Kidney (tissue), 14 donors: ENCODE data around the gene SLC35F6. TPM values are rescaled to one million over a fixed set of nuclear protein-coding genes. Genes with fewer than 3 reads are reported as not detected.

Experiments
- DNase-seq, 5 donors: peaks; one replicate each; pipeline ENCODE4 v3.0.0-alpha.2; 2013 to 2020
- FAIRE-seq: peaks from 2 replicates; lab custom pipeline; 2012; peaks lifted over from hg19 to GRCh38; lab: Jason Lieb, UNC
- H3K27ac ChIP-seq, 2 donors: one replicate each; pipeline ENCODE4 v1.7.0; 2013; ENCODE audit warnings: low read depth in 2 of 2, low read length in 2 of 2, inconsistent platforms in 1 of 2
- H3K27me3 ChIP-seq: one replicate; pipeline ENCODE4 v1.7.1; 2013; ENCODE audit warnings: low read length, inconsistent platforms; ENCODE audit not compliant: control insufficient read depth, insufficient read depth
- H3K36me3 ChIP-seq, 3 donors: one replicate each; pipeline versions ENCODE4 v1.7.0 to v1.7.1; 2013; ENCODE audit warnings: low read length in 3 of 3, control low read depth in 1 of 3, inconsistent platforms in 1 of 3; ENCODE audit not compliant: insufficient read depth in 3 of 3, control insufficient read depth in 2 of 3
- H3K4me1 ChIP-seq, 3 donors: one replicate each; pipeline versions ENCODE4 v1.7.0 to v1.7.1; 2013; ENCODE audit warnings: low read length in 3 of 3, inconsistent platforms in 1 of 3, low read depth in 1 of 3; ENCODE audit not compliant: control insufficient read depth in 2 of 3, insufficient read depth in 2 of 3
- H3K4me3 ChIP-seq, 3 donors: one replicate each; pipeline versions ENCODE4 v1.7.0 to v1.8.1; 2013; ENCODE audit warnings: low read length in 3 of 3, control low read depth in 1 of 3, inconsistent platforms in 1 of 3
- H3K9ac ChIP-seq, 3 donors: one replicate each; pipeline versions ENCODE4 v1.7.0 to v1.7.1; 2013; ENCODE audit warnings: low read length in 3 of 3, control low read depth in 1 of 3, inconsistent platforms in 1 of 3
- H3K9me3 ChIP-seq, 3 donors: one replicate each; pipeline versions ENCODE4 v1.7.0 to v1.7.1; 2013; ENCODE audit warnings: low read length in 3 of 3, control low read depth in 1 of 3, inconsistent platforms in 1 of 3; ENCODE audit not compliant: control insufficient read depth in 2 of 3, insufficient read depth in 1 of 3
- intact Hi-C: fragments of 100-400 bp; cut with DNase I; formaldehyde crosslinking; loops from one replicate; pipeline ENCODE4 v1.11.1; 2022
- polyA plus RNA-seq: library from polyadenylated mRNA; stranded (reverse); fragments of 350-450 nt; fragmentation: Illumina TruSeq; extraction: RNeasy Lipid Tissue Mini Kit (QIAGEN cat#74804); gene quantifications from one replicate; pipeline ENCODE4 v1.2.3, GENCODE V29; 2014; ENCODE audit warnings: low read depth, low replicate concordance; ENCODE audit not compliant: insufficient read depth
- total RNA-seq: library from RNA; stranded (reverse); fragmentation: NEBNext Ultra II Directional; extraction: Animal tissue kit (Norgen Biotek cat#: 25700); gene quantifications from one replicate; pipeline ENCODE4 v1.2.1, GENCODE V29; 2021
- TF ChIP-seq, protein P1 (sequence below): IDR thresholded peaks from 3 replicates; pipeline ENCODE4 v1.5.1; 2012; ENCODE audit warnings: mild to moderate bottlenecking, moderate library complexity, borderline replicate concordance; ENCODE audit not compliant: insufficient read depth; ENCODE audit errors: extremely low read depth
- donor health status: control.
- donor health status: control.
- donor health status: control.
- donor health status: control.
- donor health status: control.
- donor health status: DM: yes; HTN: yes; CAD: no.
- donor health status: Normal renal cell carcinoma (clear cell type).

Gene SLC35F6
- total and polyA plus RNA-seq, 2 donors from 2014 or later, result 43.1 to 63.7 TPM

DNA sequence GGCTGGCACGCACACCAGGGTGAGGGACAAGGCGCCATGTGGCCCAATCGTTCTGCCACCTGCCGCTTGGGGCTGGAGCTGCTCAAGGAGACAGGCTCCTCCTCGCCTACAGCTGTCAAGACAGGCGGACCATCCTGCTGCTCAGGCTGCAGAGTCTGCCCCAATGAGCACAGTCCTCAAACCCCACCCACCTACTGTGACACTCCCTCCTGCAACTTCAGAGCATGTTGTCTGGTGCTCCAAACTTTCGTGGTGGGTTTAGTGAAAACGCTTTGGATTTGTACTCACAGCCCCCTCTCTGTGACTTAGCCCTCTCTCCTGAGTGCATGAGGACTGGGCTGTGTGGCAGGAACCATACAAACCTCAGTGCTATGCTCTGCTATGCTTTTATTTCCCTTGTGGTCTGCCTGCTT lies 23.2 kb upstream of the SLC35F6 start:
- Histone ChIP-seq H3K27ac (no peak overlapping the region), H3K9me3 (no peaks in the 10 kb centered on the region), H3K36me3 (no peaks in the 10 kb centered on the region), H3K4me3 (no peak overlapping the region), H3K9ac (no peak overlapping the region), H3K27me3 (no peaks in the 10 kb centered on the region), H3K4me1 (peaks cover 0 to 3% (median 0%) of the 10 kb centered on the region in 3 donors)
- intact Hi-C loops, result loop anchor here (5.0 kb wide), 1 partner anchor 134 kb away; no protein-coding TSS in a partner anchor
- peak in 2 of 5 donors; percentile 30 to 47 for DNase-seq
- TF ChIP-seq, protein P1, sequence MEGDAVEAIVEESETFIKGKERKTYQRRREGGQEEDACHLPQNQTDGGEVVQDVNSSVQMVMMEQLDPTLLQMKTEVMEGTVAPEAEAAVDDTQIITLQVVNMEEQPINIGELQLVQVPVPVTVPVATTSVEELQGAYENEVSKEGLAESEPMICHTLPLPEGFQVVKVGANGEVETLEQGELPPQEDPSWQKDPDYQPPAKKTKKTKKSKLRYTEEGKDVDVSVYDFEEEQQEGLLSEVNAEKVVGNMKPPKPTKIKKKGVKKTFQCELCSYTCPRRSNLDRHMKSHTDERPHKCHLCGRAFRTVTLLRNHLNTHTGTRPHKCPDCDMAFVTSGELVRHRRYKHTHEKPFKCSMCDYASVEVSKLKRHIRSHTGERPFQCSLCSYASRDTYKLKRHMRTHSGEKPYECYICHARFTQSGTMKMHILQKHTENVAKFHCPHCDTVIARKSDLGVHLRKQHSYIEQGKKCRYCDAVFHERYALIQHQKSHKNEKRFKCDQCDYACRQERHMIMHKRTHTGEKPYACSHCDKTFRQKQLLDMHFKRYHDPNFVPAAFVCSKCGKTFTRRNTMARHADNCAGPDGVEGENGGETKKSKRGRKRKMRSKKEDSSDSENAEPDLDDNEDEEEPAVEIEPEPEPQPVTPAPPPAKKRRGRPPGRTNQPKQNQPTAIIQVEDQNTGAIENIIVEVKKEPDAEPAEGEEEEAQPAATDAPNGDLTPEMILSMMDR, result no peak
- no peak for FAIRE-seq

DNA sequence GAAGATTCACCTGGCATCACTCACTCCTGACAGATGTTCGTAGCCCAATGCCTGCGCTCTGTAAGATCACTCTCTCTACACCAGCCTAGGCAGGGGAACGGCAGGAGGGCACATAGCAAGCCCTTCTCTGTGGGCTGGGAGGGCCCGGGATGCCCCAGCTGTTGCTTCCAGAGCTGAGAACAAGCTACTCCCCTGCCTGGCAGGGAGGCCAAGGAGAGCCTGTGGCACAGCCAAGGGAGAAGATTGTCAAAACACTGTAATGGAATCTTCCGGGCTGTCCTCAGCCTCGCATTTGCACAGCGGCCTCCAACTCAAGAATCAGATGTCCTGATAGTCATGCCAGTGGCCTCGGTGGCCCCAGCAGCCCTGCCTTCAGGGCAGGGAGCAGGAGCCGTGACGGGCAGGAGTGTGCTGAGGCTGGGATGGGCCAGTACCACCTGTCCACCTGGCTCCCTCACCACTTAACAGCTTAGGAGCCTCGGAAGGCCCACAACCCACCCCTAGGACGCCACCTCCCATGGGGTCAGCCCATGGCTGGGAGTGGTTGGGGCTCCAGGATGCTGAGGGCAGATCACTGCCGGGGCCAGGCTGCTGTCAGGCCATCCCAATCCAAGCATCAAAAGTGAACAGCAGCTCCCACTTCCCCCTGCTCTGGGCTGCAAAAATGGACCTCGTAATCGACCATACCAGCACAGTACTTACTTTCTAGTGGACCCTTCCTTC lies 21.9 kb upstream of the SLC35F6 start:
- TF ChIP-seq, protein P1, result no peak
- no peaks in the 10 kb centered on the region for H3K36me3 ChIP-seq
- no peak overlapping the region for H3K4me3 ChIP-seq
- DNase-seq, result peak in 1 of 5 donors; percentile 56
- H3K9me3 ChIP-seq, result no peaks in the 10 kb centered on the region
- FAIRE-seq, result no peak
- no peak overlapping the region for H3K27ac ChIP-seq
- no peaks in the 10 kb centered on the region for H3K27me3 ChIP-seq
- H3K9ac ChIP-seq, result no peak overlapping the region
- H3K4me1 ChIP-seq, result no peaks in the 10 kb centered on the region
- intact Hi-C loops, result loop anchor here (5.0 kb wide), 1 partner anchor 135 kb away; no protein-coding TSS in a partner anchor

DNA sequence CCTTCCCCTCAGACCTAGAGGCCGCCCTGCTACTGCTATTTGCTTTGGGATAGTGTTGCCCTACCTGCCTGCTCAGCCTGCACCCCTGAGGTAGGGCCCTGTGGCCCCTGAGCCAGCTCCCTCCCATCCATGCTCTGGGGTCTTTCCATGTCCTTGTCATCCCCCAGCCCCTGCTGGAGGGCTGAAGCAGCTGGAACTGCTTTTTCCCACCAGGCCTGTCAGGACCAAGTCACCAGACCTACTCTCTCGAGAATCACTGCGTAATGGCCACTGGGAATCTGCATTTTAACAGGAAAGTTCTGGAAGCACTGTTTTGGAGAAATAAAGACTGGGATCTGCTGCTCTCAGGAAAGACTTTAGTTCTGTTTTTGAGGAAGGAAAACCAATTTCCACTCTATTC lies 20.2 kb upstream of the SLC35F6 start:
- no peak for FAIRE-seq

More for the DNA sequence above, 20.2 kb upstream of the SLC35F6 start:
- Histone ChIP-seq H3K27ac (no peak overlapping the region), H3K36me3 (no peaks in the 10 kb centered on the region), H3K4me1 (no peaks in the 10 kb centered on the region), H3K27me3 (no peaks in the 10 kb centered on the region), H3K4me3 (no peak overlapping the region), H3K9me3 (no peaks in the 10 kb centered on the region), H3K9ac (no peak overlapping the region)
- peak in 1 of 5 donors; percentile 26 for DNase-seq
- TF ChIP-seq, protein P1, result no peak
- intact Hi-C loops, result loop anchor here (5.0 kb wide), 1 partner anchor 137 kb away; no protein-coding TSS in a partner anchor
